HepG2 (cell line): ENCODE results near the gene KRT13.
A peak's percentile ranks its signal among the peaks of the same experiment; 100 is the strongest.

Experiments
- BCL6 ChIP-seq: IDR thresholded peaks from 2 replicates; pipeline ENCODE4 v1.6.1; 2016; ENCODE audit warnings: missing genetic modification reagents, missing compliant biosample characterization
- BHLHE40 ChIP-seq: IDR thresholded peaks from 2 replicates; pipeline ENCODE4 v1.6.1; 2011; ENCODE audit warnings: low read length, improper control_type of control experiment
- CBX1 ChIP-seq: IDR thresholded peaks from one replicate; pipeline ENCODE4 v1.6.1; 2016; ENCODE audit warnings: antibody characterized with exemption, low read depth
- GABPA ChIP-seq, 2 experiments: IDR thresholded peaks; 2 replicates each; pipeline ENCODE4 v1.6.1; 2011 to 2016; ENCODE audit warnings: low read depth in 2 of 2, low read length in 1 of 2, missing biosample characterization in 1 of 2, missing genetic modification characterization in 1 of 2
- HIVEP1 ChIP-seq: sonication (generic); formaldehyde crosslinking; IDR thresholded peaks from 2 replicates; pipeline ENCODE4 v1.4.0; 2020; ENCODE audit warnings: mild to moderate bottlenecking, missing genetic modification reagents
- PLRG1 ChIP-seq: fragments of 450-650 bp; conservative IDR thresholded peaks from 2 replicates; pipeline ENCODE4 v1.6.1; 2016
- SP4 ChIP-seq: sonication (generic); formaldehyde crosslinking; IDR thresholded peaks from 2 replicates; pipeline ENCODE4 v1.8.1; 2023; ENCODE audit warnings: mild to moderate bottlenecking, missing genetic modification reagents
- TOE1 ChIP-seq: sonication (generic); formaldehyde crosslinking; IDR thresholded peaks from 2 replicates; pipeline ENCODE4 v1.4.0; 2020; ENCODE audit warnings: mild to moderate bottlenecking, missing genetic modification reagents
- TSC22D2 ChIP-seq: sonication (generic); formaldehyde crosslinking; IDR thresholded peaks from 2 replicates; pipeline ENCODE4 v1.5.1; 2020; ENCODE audit warnings: missing genetic modification reagents, mild to moderate bottlenecking, borderline replicate concordance
- U2AF1 ChIP-seq: fragments of 200-400 bp; formaldehyde crosslinking; optimal IDR thresholded peaks from 2 replicates; pipeline ENCODE3; 2017; ENCODE audit warnings: mild to moderate bottlenecking, low read depth, low read length
- TF ChIP-seq, protein P1 (sequence below): sonication (generic); formaldehyde crosslinking; IDR thresholded peaks from 2 replicates; pipeline ENCODE4 v1.5.0; 2020; ENCODE audit warnings: mild to moderate bottlenecking, missing genetic modification reagents, moderate library complexity
- TF ChIP-seq, protein P2 (sequence below): sonication (generic); formaldehyde crosslinking; IDR thresholded peaks from 2 replicates; pipeline ENCODE4 v1.4.0; 2020; ENCODE audit warnings: missing genetic modification reagents, borderline replicate concordance

DNA sequence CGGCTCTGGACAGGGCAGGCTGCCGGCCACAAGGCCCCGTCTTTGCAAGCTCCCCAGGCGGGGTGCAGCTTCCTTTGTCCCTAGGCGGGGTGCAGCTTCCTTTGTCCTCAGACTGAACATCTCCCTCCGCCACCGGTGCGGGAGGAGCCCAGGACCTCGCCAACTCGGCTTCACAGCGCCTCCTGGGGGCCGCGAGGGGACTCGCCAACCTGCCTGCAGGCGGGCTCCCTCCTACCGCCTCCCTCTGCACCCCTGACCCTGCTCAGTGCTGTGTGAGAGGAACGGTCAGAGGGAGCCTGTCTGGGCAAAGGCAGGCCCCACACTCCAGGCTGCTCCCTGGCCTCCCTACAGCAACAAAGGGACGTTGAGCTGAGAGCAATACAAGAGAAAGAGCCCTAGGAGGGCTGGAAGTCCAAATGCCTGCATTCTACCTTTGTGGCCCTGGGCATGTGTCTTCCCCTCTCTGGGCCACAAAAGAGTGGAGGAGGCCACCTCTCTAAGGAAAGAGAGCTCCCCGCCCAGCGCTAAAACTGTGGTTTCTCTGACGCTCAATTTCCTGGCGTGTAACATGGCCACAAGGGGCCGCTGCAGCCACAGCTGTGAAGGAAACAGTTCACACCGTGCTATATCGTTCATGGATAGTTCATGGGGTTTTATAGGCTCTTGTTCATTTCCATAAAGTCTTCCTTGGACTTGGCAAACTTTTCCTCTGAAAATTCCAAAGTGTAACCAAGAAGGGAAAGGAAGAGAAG, 43.6 kb upstream of the KRT13 start:
- no peak for TF ChIP-seq BHLHE40
- TF ChIP-seq SP4 (CRISPR knock-in tag) = peak; percentile 63; the same call in 1 of the 2 replicates
- no peak for TF ChIP-seq GABPA (IDR thresholded peaks at IDR 0.05; ENCODE audit: low read depth, low read length)
- no peak for TF ChIP-seq GABPA (CRISPR knock-in tag; IDR thresholded peaks at IDR 0.05; ENCODE audit: low read depth)
- TF ChIP-seq TOE1 (CRISPR knock-in tag) = no peak
- TF ChIP-seq HIVEP1 (CRISPR knock-in tag) = peak; percentile 55; the same call in 1 of the 2 replicates
- TF ChIP-seq TSC22D2 (CRISPR knock-in tag) = peak; percentile 58; the same call in 1 of the 2 replicates
- TF ChIP-seq BCL6 (CRISPR knock-in tag) = 0 out of 2 replicates have a peak, but pooled peaks have one; percentile 5
- TF ChIP-seq, protein P1, sequence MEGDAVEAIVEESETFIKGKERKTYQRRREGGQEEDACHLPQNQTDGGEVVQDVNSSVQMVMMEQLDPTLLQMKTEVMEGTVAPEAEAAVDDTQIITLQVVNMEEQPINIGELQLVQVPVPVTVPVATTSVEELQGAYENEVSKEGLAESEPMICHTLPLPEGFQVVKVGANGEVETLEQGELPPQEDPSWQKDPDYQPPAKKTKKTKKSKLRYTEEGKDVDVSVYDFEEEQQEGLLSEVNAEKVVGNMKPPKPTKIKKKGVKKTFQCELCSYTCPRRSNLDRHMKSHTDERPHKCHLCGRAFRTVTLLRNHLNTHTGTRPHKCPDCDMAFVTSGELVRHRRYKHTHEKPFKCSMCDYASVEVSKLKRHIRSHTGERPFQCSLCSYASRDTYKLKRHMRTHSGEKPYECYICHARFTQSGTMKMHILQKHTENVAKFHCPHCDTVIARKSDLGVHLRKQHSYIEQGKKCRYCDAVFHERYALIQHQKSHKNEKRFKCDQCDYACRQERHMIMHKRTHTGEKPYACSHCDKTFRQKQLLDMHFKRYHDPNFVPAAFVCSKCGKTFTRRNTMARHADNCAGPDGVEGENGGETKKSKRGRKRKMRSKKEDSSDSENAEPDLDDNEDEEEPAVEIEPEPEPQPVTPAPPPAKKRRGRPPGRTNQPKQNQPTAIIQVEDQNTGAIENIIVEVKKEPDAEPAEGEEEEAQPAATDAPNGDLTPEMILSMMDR (CRISPR knock-in tag) = peak; percentile 89
- TF ChIP-seq PLRG1 = no peak
- no peak for TF ChIP-seq CBX1
- TF ChIP-seq U2AF1 = peak; percentile 58
- TF ChIP-seq, protein P2, sequence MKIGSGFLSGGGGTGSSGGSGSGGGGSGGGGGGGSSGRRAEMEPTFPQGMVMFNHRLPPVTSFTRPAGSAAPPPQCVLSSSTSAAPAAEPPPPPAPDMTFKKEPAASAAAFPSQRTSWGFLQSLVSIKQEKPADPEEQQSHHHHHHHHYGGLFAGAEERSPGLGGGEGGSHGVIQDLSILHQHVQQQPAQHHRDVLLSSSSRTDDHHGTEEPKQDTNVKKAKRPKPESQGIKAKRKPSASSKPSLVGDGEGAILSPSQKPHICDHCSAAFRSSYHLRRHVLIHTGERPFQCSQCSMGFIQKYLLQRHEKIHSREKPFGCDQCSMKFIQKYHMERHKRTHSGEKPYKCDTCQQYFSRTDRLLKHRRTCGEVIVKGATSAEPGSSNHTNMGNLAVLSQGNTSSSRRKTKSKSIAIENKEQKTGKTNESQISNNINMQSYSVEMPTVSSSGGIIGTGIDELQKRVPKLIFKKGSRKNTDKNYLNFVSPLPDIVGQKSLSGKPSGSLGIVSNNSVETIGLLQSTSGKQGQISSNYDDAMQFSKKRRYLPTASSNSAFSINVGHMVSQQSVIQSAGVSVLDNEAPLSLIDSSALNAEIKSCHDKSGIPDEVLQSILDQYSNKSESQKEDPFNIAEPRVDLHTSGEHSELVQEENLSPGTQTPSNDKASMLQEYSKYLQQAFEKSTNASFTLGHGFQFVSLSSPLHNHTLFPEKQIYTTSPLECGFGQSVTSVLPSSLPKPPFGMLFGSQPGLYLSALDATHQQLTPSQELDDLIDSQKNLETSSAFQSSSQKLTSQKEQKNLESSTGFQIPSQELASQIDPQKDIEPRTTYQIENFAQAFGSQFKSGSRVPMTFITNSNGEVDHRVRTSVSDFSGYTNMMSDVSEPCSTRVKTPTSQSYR = no peak
